H9 (cell line): ENCODE results near the gene SNRNP48. TPM values are rescaled to one million over a fixed set of nuclear protein-coding genes. Genes with fewer than 3 reads are reported as not detected.

Experiments used
- DNase-seq: peaks from one replicate; pipeline ENCODE4 v3.0.0-alpha.2; 2017
- H2AFZ ChIP-seq: one replicate; pipeline ENCODE4 v1.6.1; 2013; ENCODE audit warnings: mild to moderate bottlenecking, low read length, control low read depth, moderate library complexity
- H2AK5ac ChIP-seq: 2 replicates; pipeline ENCODE4 v1.6.1; 2013; ENCODE audit warnings: low read length, control low read depth, mixed read lengths; ENCODE audit not compliant: insufficient read length
- H2BK120ac ChIP-seq: one replicate; pipeline ENCODE4 v1.6.1; 2013; ENCODE audit warnings: low read depth, mild to moderate bottlenecking, low read length, control low read depth, inconsistent platforms; ENCODE audit not compliant: poor library complexity, severe bottlenecking
- H2BK12ac ChIP-seq: 2 replicates; pipeline ENCODE4 v1.6.1; 2013; ENCODE audit warnings: low read length, control low read depth, mixed read lengths, low read depth; ENCODE audit not compliant: insufficient read length
- H2BK15ac ChIP-seq: 2 replicates; pipeline ENCODE4 v1.6.1; 2013; ENCODE audit warnings: low read depth, low read length, control low read depth
- H2BK20ac ChIP-seq: one replicate; pipeline ENCODE4 v1.6.1; 2013; ENCODE audit warnings: low read depth, mild to moderate bottlenecking, low read length, control low read depth, inconsistent platforms; ENCODE audit not compliant: poor library complexity, severe bottlenecking
- H2BK5ac ChIP-seq: 2 replicates; pipeline ENCODE4 v1.6.1; 2013; ENCODE audit warnings: low read length, control low read depth, mixed read lengths; ENCODE audit not compliant: insufficient read length
- H3K14ac ChIP-seq: 2 replicates; pipeline ENCODE4 v1.6.1; 2013; ENCODE audit warnings: low read length, control low read depth; ENCODE audit not compliant: insufficient read depth
- H3K18ac ChIP-seq: 2 replicates; pipeline ENCODE4 v1.6.1; 2013; ENCODE audit warnings: low read depth, mild to moderate bottlenecking, mixed read lengths, low read length, control low read depth; ENCODE audit not compliant: insufficient read length
- H3K23ac ChIP-seq: 2 replicates; pipeline ENCODE4 v1.6.1; 2013; ENCODE audit warnings: low read length, control low read depth, mixed read lengths, low read depth; ENCODE audit not compliant: insufficient read length
- H3K23me2 ChIP-seq: 2 replicates; pipeline ENCODE4 v1.6.1; 2013; ENCODE audit warnings: low read depth, mild to moderate bottlenecking, mixed read lengths, low read length, control low read depth; ENCODE audit not compliant: insufficient read length, poor library complexity, severe bottlenecking
- H3K27ac ChIP-seq: 2 replicates; pipeline ENCODE4 v1.5.1; 2013; ENCODE audit warnings: low read length, control low read depth, mixed read lengths, low read depth; ENCODE audit not compliant: insufficient read length
- H3K27me3 ChIP-seq: 2 replicates; pipeline ENCODE4 v1.6.1; 2013; ENCODE audit warnings: low read length, control low read depth, inconsistent platforms; ENCODE audit not compliant: insufficient read depth
- H3K4ac ChIP-seq: 2 replicates; pipeline ENCODE4 v1.6.1; 2013; ENCODE audit warnings: low read depth, mild to moderate bottlenecking, control low read depth, inconsistent platforms, low read length, moderate library complexity
- H3K4me1 ChIP-seq: 2 replicates; pipeline ENCODE4 v1.6.1; 2013; ENCODE audit warnings: low read length, control low read depth, inconsistent platforms; ENCODE audit not compliant: insufficient read depth
- H3K4me2 ChIP-seq: 2 replicates; pipeline ENCODE4 v1.6.1; 2013; ENCODE audit warnings: low read length, control low read depth, mixed read lengths; ENCODE audit not compliant: insufficient read length, insufficient read depth
- H3K56ac ChIP-seq: 2 replicates; pipeline ENCODE4 v1.6.1; 2013; ENCODE audit warnings: low read depth, mild to moderate bottlenecking, mixed read lengths, low read length, control low read depth; ENCODE audit not compliant: insufficient read length
- H3K79me1 ChIP-seq: 2 replicates; pipeline ENCODE4 v1.6.1; 2013; ENCODE audit warnings: low read depth, mild to moderate bottlenecking, moderate library complexity, low read length, control low read depth, inconsistent platforms; ENCODE audit not compliant: insufficient read depth, poor library complexity, severe bottlenecking
- H3K79me2 ChIP-seq: 2 replicates; pipeline ENCODE4 v1.6.1; 2013; ENCODE audit warnings: low read length, control low read depth, inconsistent platforms; ENCODE audit not compliant: insufficient read depth
- H3K9ac ChIP-seq: 2 replicates; pipeline ENCODE4 v1.6.1; 2013; ENCODE audit warnings: low read length, control low read depth, mixed read lengths; ENCODE audit not compliant: insufficient read length; ENCODE audit errors: extremely low read depth
- H3K9me3 ChIP-seq: one replicate; pipeline ENCODE4 v1.6.1; 2013; ENCODE audit warnings: low read depth, low read length, inconsistent platforms; ENCODE audit not compliant: control insufficient read depth
- H3T11ph ChIP-seq: one replicate; pipeline ENCODE4 v1.6.1; 2013; ENCODE audit warnings: mild to moderate bottlenecking, low read length, control low read depth, inconsistent platforms
- H4K20me1 ChIP-seq: one replicate; pipeline ENCODE4 v1.6.1; 2013; ENCODE audit not compliant: control insufficient read depth, insufficient read length, insufficient read depth
- H4K5ac ChIP-seq: 2 replicates; pipeline ENCODE4 v1.6.1; 2013; ENCODE audit warnings: low read depth, mild to moderate bottlenecking, mixed read lengths, low read length, control low read depth; ENCODE audit not compliant: insufficient read length
- H4K8ac ChIP-seq: replicated peaks from 2 replicates; pipeline ENCODE4 v1.6.1; 2013; ENCODE audit warnings: low read length, control low read depth, mixed read lengths, low read depth; ENCODE audit not compliant: insufficient read length
- H4K91ac ChIP-seq: 2 replicates; pipeline ENCODE4 v1.6.1; 2013; ENCODE audit warnings: low read depth, mild to moderate bottlenecking, moderate library complexity, mixed read lengths, low read length, control low read depth; ENCODE audit not compliant: insufficient read length
- H3K27ac Mint-ChIP-seq, 3 experiments: 2 replicates in 2 of 3; 3 replicates in 1 of 3; pipeline ENCODE4 v1.8.0; 2020 to 2021; ENCODE audit warnings: mixed read lengths in 3 of 3, mild to moderate bottlenecking in 1 of 3, moderate library complexity in 1 of 3
- H3K27me3 Mint-ChIP-seq: 2 replicates; pipeline ENCODE4 v1.8.0; 2021; ENCODE audit warnings: low read depth, mild to moderate bottlenecking, moderate library complexity, mixed read lengths
- H3K36me3 Mint-ChIP-seq, 3 experiments: 2 replicates in 2 of 3; 3 replicates in 1 of 3; pipeline ENCODE4 v1.8.0; 2020 to 2021; ENCODE audit warnings: low read depth in 3 of 3, mixed read lengths in 3 of 3; ENCODE audit not compliant: insufficient read depth in 1 of 3
- H3K4me1 Mint-ChIP-seq, 2 experiments: 2 replicates each; pipeline ENCODE4 v1.8.0; 2020; ENCODE audit warnings: mixed read lengths in 2 of 2
- H3K4me3 Mint-ChIP-seq, 2 experiments: 2 replicates in 1 of 2; 3 replicates in 1 of 2; pipeline ENCODE4 v1.8.0; 2020 to 2021; ENCODE audit warnings: mild to moderate bottlenecking in 2 of 2, mixed read lengths in 2 of 2, moderate library complexity in 1 of 2
- H3K9me3 Mint-ChIP-seq, 2 experiments: 2 replicates in 1 of 2; 3 replicates in 1 of 2; pipeline ENCODE4 v1.8.0; 2020; ENCODE audit warnings: mild to moderate bottlenecking in 2 of 2, mixed read lengths in 2 of 2, moderate library complexity in 1 of 2
- CTCF ChIP-seq: fragments of 200-600 bp; sonication (generic); conservative IDR thresholded peaks from 3 replicates; pipeline ENCODE4 v1.8.0; 2021; ENCODE audit warnings: antibody characterized with exemption, mild to moderate bottlenecking
- WGBS: extraction: QIAGEN DNeasy Blood & Tissue Kit; methylation state at CpG from one replicate; pipeline ENCODE4 v1.1.7; 2013; ENCODE audit warnings: missing lambda C conversion rate, low lambda C conversion rate, mixed read lengths; ENCODE audit not compliant: insufficient read length; ENCODE audit errors: extremely low coverage; 5-methylcytosine and 5-hydroxymethylcytosine counted together
- total RNA-seq: library from RNA; stranded (reverse); gene quantifications from 2 replicates; pipeline ENCODE4 v1.2.1, GENCODE V29; 2021

SNRNP48 gene
- total RNA-seq, 1 experiment from 2014 or later = 16.9 TPM

GRCh38 chr6:7621761-7622160, 31.8 kb downstream of the SNRNP48 start:
- no peak overlapping the region for H3T11ph ChIP-seq
- no peaks in the 10 kb centered on the region for H4K20me1 ChIP-seq
- Mint-ChIP-seq H3K4me3 (no peak overlapping the region), H3K36me3 (no peaks in the 10 kb centered on the region), H3K27ac (no peak overlapping the region), H3K4me1 (peaks cover 20 to 24% of the 10 kb centered on the region in 2 experiments), H3K9me3 (no peaks in the 10 kb centered on the region), H3K27me3 (peaks cover 2% of the 10 kb centered on the region)
- H2AK5ac ChIP-seq = no peak overlapping the region
- WGBS = no CpG with 5 or more reads among the region's 5 CpGs
- no peak overlapping the region for H2BK5ac ChIP-seq
- no peak overlapping the region for H2BK120ac ChIP-seq
- H2AFZ ChIP-seq = no peak overlapping the region
- H3K79me1 ChIP-seq = no peaks in the 10 kb centered on the region
- H3K4me2 ChIP-seq = no peak overlapping the region
- no peak for DNase-seq
- H2BK20ac ChIP-seq = no peak overlapping the region
- no peaks in the 10 kb centered on the region for H3K9me3 ChIP-seq
- no peaks in the 10 kb centered on the region; the same call in 1 of the 2 replicates for H3K4me1 ChIP-seq
- no peak for TF ChIP-seq CTCF
- no peak overlapping the region for H3K4ac ChIP-seq
- H2BK12ac ChIP-seq = no peak overlapping the region
- H4K91ac ChIP-seq = no peak overlapping the region
- H3K79me2 ChIP-seq = no peaks in the 10 kb centered on the region
- H3K9ac ChIP-seq = no peak overlapping the region
- H3K23ac ChIP-seq = no peak overlapping the region
- no peaks in the 10 kb centered on the region for H3K23me2 ChIP-seq
- no peak overlapping the region for H4K5ac ChIP-seq
- no peak overlapping the region for H3K56ac ChIP-seq
- no peak overlapping the region for H3K18ac ChIP-seq
- no peak overlapping the region for H2BK15ac ChIP-seq
- no peak overlapping the region for H4K8ac ChIP-seq
- no peaks in the 10 kb centered on the region for H3K27me3 ChIP-seq
- H3K14ac ChIP-seq = no peak overlapping the region
- H3K27ac ChIP-seq = no peak overlapping the region
